HepG2 (cell line): ENCODE results near the gene TUBG2. TPM values are rescaled to one million over a fixed set of nuclear protein-coding genes. Genes with fewer than 3 reads are reported as not detected.

ENCODE experiments used
- ARID3A ChIP-seq: IDR thresholded peaks from 2 replicates; pipeline ENCODE4 v1.6.1; 2012; ENCODE audit warnings: low read depth, low read length, improper control_type of control experiment
- E2F5 ChIP-seq: sonication (generic); formaldehyde crosslinking; conservative IDR thresholded peaks from 2 replicates; pipeline ENCODE4 v1.4.0; 2020; ENCODE audit warnings: missing genetic modification reagents
- ELF4 ChIP-seq: sonication (generic); formaldehyde crosslinking; IDR thresholded peaks from 2 replicates; pipeline ENCODE4 v1.5.0; 2020; ENCODE audit warnings: missing genetic modification reagents, mild to moderate bottlenecking, moderate library complexity, borderline replicate concordance
- HOXA7 ChIP-seq: sonication (generic); formaldehyde crosslinking; IDR thresholded peaks from 2 replicates; pipeline ENCODE4 v1.8.1; 2022; ENCODE audit warnings: mild to moderate bottlenecking, missing genetic modification reagents, moderate library complexity
- ISX ChIP-seq: sonication (generic); formaldehyde crosslinking; conservative IDR thresholded peaks from 2 replicates; pipeline ENCODE4 v1.5.0; 2020; ENCODE audit warnings: missing genetic modification reagents
- NAIF1 ChIP-seq: sonication (generic); formaldehyde crosslinking; IDR thresholded peaks from 2 replicates; pipeline ENCODE4 v1.5.0; 2020; ENCODE audit warnings: mild to moderate bottlenecking, missing genetic modification reagents, borderline replicate concordance
- POGZ ChIP-seq: sonication (generic); formaldehyde crosslinking; IDR thresholded peaks from 2 replicates; pipeline ENCODE4 v1.4.0; 2020; ENCODE audit warnings: mild to moderate bottlenecking, missing genetic modification reagents
- SKI ChIP-seq: fragments of 450-650 bp; IDR thresholded peaks from one replicate; pipeline ENCODE4 v1.6.1; 2018; ENCODE audit warnings: mild to moderate bottlenecking; ENCODE audit not compliant: partially characterized antibody
- TFDP2 ChIP-seq: sonication (generic); formaldehyde crosslinking; IDR thresholded peaks from 2 replicates; pipeline ENCODE4 v1.4.0; 2020; ENCODE audit warnings: missing genetic modification reagents
- ZBTB14 ChIP-seq: sonication (generic); formaldehyde crosslinking; IDR thresholded peaks from 2 replicates; pipeline ENCODE4 v1.4.0; 2020; ENCODE audit warnings: missing genetic modification reagents
- ZBTB21 ChIP-seq: sonication (generic); formaldehyde crosslinking; IDR thresholded peaks from 2 replicates; pipeline ENCODE4 v1.4.0; 2020; ENCODE audit warnings: missing genetic modification reagents
- ZBTB33 ChIP-seq: sonication (generic); formaldehyde crosslinking; IDR thresholded peaks from 2 replicates; pipeline ENCODE4 v1.4.0; 2020; ENCODE audit warnings: missing genetic modification reagents
- ZNF121 ChIP-seq: sonication (generic); formaldehyde crosslinking; IDR thresholded peaks from 2 replicates; pipeline ENCODE4 v1.5.0; 2020; ENCODE audit warnings: mild to moderate bottlenecking, missing genetic modification reagents
- ZNF503 ChIP-seq: sonication (generic); formaldehyde crosslinking; IDR thresholded peaks from 2 replicates; pipeline ENCODE4 v1.4.0; 2020; ENCODE audit warnings: missing genetic modification reagents
- ZNF556 ChIP-seq: sonication (generic); formaldehyde crosslinking; IDR thresholded peaks from 2 replicates; pipeline ENCODE4 v1.4.0; 2020; ENCODE audit warnings: mild to moderate bottlenecking, missing genetic modification reagents, borderline replicate concordance
- ZNF598 ChIP-seq: sonication (generic); formaldehyde crosslinking; IDR thresholded peaks from 2 replicates; pipeline ENCODE4 v1.5.1; 2020; ENCODE audit warnings: mild to moderate bottlenecking, missing genetic modification reagents, borderline replicate concordance
- ZNF615 ChIP-seq: sonication (generic); formaldehyde crosslinking; IDR thresholded peaks from 2 replicates; pipeline ENCODE4 v1.5.0; 2020; ENCODE audit warnings: mild to moderate bottlenecking, missing genetic modification reagents, borderline replicate concordance
- ZNF709 ChIP-seq: sonication (generic); formaldehyde crosslinking; IDR thresholded peaks from 2 replicates; pipeline ENCODE4 v1.5.0; 2020; ENCODE audit warnings: mild to moderate bottlenecking, missing genetic modification reagents
- ZSCAN29 ChIP-seq: sonication (generic); formaldehyde crosslinking; conservative IDR thresholded peaks from 2 replicates; pipeline ENCODE4 v1.4.0; 2020; ENCODE audit warnings: mild to moderate bottlenecking, missing genetic modification reagents
- polyA plus RNA-seq, 8 experiments: library from polyadenylated mRNA; depleted of rRNA in 3 of 8; stranded (reverse) in 7 of 8; unstranded in 1 of 8; fragments of >200 nt; fragmentation: Illumina TruSeq in 4 of 8; extraction: Trizol in 4 of 8; gene quantifications; 2 replicates each; pipeline versions ENCODE4 v1.2.1 to v1.2.3, GENCODE V29; 2011 to 2016; ENCODE audit warnings: low read depth in 4 of 8, missing spikeins in 1 of 8, mixed read lengths in 1 of 8; ENCODE audit not compliant: insufficient read depth in 1 of 8
- total RNA-seq, 5 experiments: library from RNA; depleted of rRNA; stranded (reverse); fragments of >200 nt; fragmentation: Illumina TruSeq; extraction: Trizol; gene quantifications; 2 replicates each; pipeline ENCODE4 v1.2.3, GENCODE V29; 2016; ENCODE audit warnings: low read depth in 1 of 5

Gene TUBG2
- total and polyA plus RNA-seq, 2 of the 13 experiments (the other 11 are each of a cell fraction or from before 2014, with no cell fraction given), result 16.0 to 42.3 TPM

- TF ChIP-seq ZSCAN29, result no peak; the same call in 1 of the 2 replicates
- TF ChIP-seq E2F5, result no peak
- peak; percentile 87 for TF ChIP-seq ZBTB21 (CRISPR knock-in tag)
- TF ChIP-seq ZNF709, result 0 out of 2 replicates have a peak, but pooled peaks have one; percentile 11
- TF ChIP-seq TFDP2, result peak; percentile 91
- no peak for TF ChIP-seq POGZ (CRISPR knock-in tag)
- TF ChIP-seq ZNF503 (CRISPR knock-in tag), result no peak; the same call in 1 of the 2 replicates
- no peak for TF ChIP-seq SKI
- TF ChIP-seq ZBTB33 (CRISPR knock-in tag), result no peak
- no peak for TF ChIP-seq ISX (CRISPR knock-in tag)
- peak; percentile 36; the same call in 1 of the 2 replicates for TF ChIP-seq NAIF1 (CRISPR knock-in tag)
- TF ChIP-seq ZNF121 (CRISPR knock-in tag), result peak; percentile 96
- TF ChIP-seq ZBTB14 (CRISPR knock-in tag), result peak; percentile 64; the same call in 1 of the 2 replicates
- TF ChIP-seq HOXA7 (CRISPR knock-in tag), result no peak
- no peak for TF ChIP-seq ZNF598
- TF ChIP-seq ZNF556 (CRISPR knock-in tag), result no peak
- no peak for TF ChIP-seq ZNF615 (CRISPR knock-in tag)
- no peak for TF ChIP-seq ARID3A
- TF ChIP-seq ELF4 (CRISPR knock-in tag), result no peak
Observed at GRCh38 chr17:42677012-42677857, 18.2 kb downstream of the TUBG2 start (continued).
